Daoy (cell line): ENCODE measurements around the gene ZNF692. TPM values are rescaled to one million over a fixed set of nuclear protein-coding genes. Genes with fewer than 3 reads are reported as not detected.
A peak's percentile ranks its signal among the peaks of the same experiment; 100 is the strongest.
"Not testable (repeated sequence)": the region's sequence is repeated elsewhere in the genome, so short reads cannot be mapped to it uniquely, and the experiment has no call there.

Source experiments
- DNase-seq: peaks from one replicate; pipeline ENCODE4 v3.0.0-alpha.2; 2015; ENCODE audit warnings: low read depth
- total RNA-seq: library from RNA; depleted of rRNA; stranded (reverse); fragments of >200 nt; shearing (Covaris generic); gene quantifications from 2 replicates; pipeline ENCODE4 v1.2.3, GENCODE V29; 2014

The ZNF692 gene
- total RNA-seq, 1 experiment from 2014 or later: 46.6 TPM

- no peak for DNase-seq
Measured at GRCh38 chr1:248850124-248850523, 8.8 kb downstream of the ZNF692 start.

- DNase-seq: no peak
Measured at GRCh38 chr1:248849637-248850036, 9.2 kb downstream of the ZNF692 start.

DNA sequence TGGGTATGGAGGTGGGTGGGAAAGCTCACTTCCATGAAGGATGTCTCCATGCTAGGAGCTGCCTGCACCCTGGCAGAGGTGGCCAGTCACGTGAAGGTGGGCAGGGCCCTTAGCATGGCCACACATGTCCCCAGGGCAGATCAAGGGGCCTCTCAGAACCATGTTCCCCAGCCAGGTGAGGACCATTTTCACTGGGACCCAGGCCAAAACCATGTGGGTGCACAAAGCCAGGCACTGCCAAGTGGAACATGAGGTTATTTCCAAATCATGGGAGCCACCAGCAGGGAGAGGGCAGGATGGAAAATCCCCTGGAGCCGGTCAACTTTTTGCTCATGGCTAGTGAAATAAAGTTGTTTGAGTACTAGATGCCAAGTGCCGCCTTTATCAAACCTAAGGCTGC is 9.7 kb downstream of the ZNF692 start:
- DNase-seq: no peak

DNA sequence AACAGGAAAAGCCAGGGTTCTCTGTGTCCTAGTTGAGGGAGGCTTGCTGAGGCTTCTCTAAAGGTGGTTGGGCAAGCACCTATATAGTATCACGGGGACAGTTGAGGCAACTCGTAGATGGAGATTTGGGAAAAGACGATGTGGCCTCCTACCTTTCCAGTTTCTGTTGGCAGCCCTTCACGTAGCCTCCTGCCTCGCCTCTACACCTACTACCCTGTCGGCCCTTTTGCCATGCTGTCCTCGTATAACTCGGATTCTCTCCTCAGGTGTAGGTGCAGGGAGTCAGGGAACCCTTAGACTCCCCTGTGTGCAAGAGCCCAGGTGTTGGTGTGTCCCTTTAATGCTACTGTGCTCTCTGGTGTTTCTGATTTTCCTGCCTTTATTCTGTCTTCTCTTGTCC is 10.3 kb downstream of the ZNF692 start:
- no peak for DNase-seq

DNA sequence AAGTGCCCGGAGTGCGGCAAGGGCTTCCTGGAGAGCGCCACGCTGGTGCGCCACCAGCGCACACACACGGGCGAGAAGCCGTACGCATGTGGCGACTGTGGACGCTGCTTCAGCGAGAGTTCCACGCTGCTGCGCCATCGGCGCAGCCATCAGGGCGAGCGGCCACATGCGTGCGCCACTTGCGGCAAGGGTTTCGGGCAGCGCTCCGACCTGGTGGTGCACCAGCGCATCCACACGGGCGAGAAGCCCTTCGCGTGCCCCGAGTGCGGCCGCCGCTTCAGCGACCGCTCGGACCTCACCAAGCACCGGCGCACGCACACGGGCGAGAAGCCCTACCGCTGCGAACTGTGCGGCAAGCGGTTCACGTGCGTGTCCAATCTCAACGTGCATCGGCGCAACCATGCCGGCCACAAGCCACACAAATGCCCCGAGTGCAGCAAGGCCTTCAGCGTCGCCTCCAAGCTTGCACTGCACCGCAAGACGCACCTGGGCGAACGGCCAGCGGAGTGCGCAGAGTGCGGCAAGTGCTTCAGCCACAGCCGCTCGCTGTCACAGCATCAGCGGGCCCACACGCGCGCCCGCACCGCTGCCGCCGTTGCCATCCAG is 10.8 kb downstream of the ZNF692 start:
- DNase-seq: no peak

DNA sequence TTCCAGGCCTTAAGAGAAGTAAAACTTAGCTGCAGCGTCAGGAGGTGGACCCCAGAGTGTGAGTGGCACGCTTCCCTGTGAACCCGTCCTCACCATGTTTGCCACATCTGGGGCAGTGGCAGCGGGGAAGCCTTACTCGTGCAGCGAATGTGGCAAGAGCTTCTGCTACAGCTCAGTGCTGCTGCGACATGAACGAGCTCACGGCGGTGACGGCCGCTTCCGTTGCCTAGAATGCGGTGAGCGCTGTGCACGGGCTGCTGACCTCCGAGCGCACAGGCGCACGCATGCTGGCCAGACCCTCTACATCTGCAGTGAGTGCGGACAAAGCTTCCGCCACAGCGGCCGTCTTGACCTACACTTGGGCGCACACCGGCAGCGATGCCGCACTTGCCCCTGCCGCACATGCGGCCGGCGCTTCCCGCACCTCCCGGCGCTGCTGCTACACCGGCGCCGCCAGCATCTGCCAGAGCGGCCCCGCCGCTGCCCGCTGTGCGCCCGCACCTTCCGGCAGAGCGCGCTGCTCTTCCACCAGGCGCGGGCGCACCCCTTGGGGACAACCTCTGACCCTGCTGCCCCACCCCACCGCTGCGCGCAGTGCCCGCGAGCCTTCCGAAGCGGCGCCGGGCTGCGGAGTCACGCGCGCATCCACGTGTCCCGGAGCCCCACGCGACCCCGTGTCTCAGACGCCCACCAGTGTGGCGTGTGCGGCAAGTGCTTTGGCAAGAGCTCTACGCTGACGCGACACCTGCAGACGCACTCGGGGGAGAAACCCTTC is 11.5 kb downstream of the ZNF692 start:
- no peak for DNase-seq

DNA sequence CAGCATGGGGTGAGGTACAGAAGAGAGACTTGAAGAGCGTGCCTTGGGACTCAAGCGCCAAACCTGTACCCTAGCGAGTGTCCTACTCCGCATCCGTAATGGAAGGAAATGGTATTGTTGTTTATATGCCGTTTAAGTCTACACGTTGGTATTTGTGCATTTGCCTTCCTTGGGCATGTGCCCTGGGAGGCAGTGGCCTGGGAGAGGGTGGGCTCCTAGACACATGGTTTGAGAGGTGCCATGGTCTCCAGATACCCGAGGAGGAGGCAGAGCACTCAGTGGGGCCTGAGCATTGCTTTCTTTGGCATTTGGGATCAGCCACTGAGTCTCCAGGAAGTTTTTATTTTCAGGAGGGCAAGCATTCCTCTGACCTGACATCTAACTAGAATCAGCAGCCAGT is 14.4 kb downstream of the ZNF692 start:
- no peak for DNase-seq

DNA sequence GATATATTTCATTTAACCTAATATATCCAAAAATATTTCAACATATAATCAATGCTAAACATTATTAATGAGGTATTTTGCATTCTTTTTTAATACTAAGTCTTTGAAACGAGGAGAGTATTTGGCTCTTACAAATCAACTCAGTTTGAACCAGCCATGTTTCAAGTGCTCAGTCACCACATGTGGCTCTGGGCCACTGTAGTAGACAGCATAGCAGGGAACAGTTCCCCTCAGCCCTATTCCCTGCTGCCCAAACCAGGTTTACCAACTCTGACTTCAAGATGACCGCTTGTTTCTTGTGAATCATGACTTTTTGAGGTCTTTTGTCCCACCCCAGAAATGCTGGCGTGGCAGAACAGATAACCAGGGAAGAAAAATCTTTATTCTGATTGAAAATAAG is 15.2 kb downstream of the ZNF692 start:
- DNase-seq: no peak

DNA sequence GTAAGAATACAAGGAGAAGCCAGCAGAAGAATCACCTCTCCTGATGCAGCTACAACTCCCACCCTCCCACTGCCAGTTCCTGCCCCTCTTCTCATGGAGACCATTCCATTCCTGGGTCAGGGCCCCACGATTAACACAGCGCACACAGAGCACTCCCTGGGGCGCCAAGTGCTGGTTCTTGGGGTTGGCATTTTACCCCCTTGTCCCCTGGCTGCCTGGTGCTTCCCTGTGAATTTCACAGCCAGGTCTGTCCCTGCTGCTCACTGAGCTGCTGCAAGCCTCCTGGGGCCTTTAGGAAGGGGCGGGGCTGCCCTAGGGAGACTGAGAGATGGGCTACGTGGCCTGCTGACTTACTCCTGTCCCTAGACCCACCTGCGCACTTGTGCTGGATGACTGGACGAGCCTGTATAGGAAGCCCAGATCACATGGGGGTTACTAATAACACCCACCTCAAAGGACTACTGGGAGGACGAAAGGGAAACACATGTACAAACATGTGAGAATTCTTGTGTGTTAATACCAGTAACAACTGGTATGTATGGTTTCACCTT is 16.0 kb downstream of the ZNF692 start:
- no peak for DNase-seq

- DNase-seq: peak; percentile 23
Measured at GRCh38 chr1:248841702-248842395, 17.0 kb downstream of the ZNF692 start.

DNA sequence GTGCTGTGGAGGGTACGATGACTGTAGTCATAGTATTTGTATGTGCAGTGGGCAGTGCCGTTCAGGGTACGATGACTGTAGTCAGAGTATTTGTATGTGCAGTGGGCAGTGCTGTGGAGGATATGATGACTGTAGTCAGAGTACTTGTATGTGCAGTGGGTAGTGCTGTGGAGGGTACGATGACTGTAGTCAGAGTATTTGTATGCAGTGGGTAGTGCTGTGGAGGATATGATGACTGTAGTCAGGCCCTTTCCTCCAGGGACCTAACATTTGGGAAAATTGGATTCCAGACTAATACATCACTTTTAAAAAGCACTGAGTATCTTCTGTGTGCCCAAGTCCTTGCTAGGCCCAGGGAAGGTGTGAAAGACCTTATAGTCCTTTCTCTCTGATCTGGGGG is 17.9 kb downstream of the ZNF692 start:
- DNase-seq: no peak

DNA sequence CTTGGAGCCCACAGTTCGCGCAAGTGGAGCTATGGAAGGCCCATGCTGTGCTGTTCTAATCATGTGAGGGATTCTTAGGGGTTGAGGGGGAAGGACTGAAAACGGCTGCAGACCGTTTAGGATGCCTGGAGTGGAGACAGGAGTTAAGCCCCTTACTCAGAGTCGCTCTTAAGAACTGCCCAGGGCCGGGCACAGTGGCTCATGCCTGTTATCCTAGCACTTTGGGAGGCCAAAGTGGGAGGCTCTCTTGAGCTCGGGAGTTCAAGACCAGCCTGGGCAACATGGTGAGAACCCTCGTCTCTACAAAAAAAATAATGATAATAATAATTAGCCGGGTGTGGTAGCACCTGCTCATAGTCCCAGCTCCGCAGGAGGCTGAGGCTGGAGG is 19.7 kb downstream of the ZNF692 start:
- no peak for DNase-seq

- peak; percentile 88 for DNase-seq
Measured at GRCh38 chr1:248838357-248839167, 20.3 kb downstream of the ZNF692 start.

GRCh38 chr1:248837781-248838356 is 21.0 kb downstream of the ZNF692 start, which contains the start of gene ZNF672:
Gene ZNF672, plus strand, starts transcription at chr1:248838224. Its CDS starts 9,051 bp downstream, at chr1:248847275.
- DNase-seq: peak; percentile 98

- no peak for DNase-seq
Measured at GRCh38 chr1:248837045-248837780, 21.7 kb downstream of the ZNF692 start.

GRCh38 chr1:248834343-248834940 is 24.4 kb downstream of the ZNF692 start:
- no peak for DNase-seq

DNA sequence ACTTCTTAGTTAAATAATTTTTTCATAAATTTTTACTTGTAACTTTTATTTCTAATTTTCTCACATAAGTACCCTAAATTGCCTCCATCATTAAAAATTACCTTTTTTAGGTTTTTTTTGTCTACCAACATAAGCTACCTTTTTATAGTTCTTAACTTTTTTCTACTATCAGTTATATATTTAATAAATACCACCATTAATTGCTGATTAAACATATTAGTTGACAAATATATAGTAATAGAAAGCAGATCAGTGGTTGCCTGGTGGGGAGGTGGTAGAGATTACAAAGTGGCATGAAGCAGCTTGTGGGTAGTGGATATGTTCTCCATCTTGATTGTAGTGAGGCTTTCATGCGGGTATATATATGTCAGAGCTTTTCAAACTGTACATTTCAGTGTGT is 27.0 kb downstream of the ZNF692 start:
- no peak for DNase-seq

- DNase-seq: not testable (repeated sequence)
Measured at GRCh38 chr1:248830718-248831017, 28.2 kb downstream of the ZNF692 start.

- DNase-seq: peak; percentile 70
Measured at GRCh38 chr1:248828845-248829244, 30.0 kb downstream of the ZNF692 start.
